ENCODE results near the gene KRTAP1-3.

GRCh38 chr17:40992666-40993065 lies 42.0 kb downstream of the KRTAP1-3 start:
- TF ChIP-seq CTCF (IDR thresholded peaks at IDR 0.05; ENCODE audit: low read length) (no peak), EZH2 (optimal IDR thresholded peaks at IDR 0.05; ENCODE audit: low read depth, low read length) (no peak)

Data from MM.1S (cell line).